HG02798 (cell line): ENCODE data around the gene RBP5.

Experiments
- ATAC-seq: cut with Tn5 transposase; IDR thresholded peaks from one replicate; pipeline ENCODE4 v1.9.1; 2021; ENCODE audit warnings: mild to moderate bottlenecking; ENCODE audit not compliant: unreplicated experiment, poor library complexity

Gene RBP5

DNA sequence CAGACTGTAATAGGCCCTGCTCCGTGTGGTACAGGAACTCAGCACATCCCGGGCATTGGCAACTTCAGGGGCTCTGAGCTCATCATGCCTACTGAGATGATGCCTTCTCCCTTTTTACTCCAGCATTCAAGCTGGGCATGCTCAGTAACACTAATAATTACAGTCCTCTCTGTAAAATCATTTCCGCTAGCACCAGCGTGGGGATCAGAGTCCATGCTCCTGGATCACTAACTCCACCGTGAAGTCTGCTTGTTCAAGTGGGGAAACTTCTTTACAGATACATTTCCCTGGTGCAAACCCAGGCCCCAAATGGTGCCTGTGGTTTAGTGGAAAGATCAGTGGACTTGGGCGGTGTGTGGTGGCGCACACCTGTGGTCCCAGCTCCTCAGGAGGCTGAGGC is 18.2 kb upstream of the RBP5 start:
- no peak for ATAC-seq

DNA sequence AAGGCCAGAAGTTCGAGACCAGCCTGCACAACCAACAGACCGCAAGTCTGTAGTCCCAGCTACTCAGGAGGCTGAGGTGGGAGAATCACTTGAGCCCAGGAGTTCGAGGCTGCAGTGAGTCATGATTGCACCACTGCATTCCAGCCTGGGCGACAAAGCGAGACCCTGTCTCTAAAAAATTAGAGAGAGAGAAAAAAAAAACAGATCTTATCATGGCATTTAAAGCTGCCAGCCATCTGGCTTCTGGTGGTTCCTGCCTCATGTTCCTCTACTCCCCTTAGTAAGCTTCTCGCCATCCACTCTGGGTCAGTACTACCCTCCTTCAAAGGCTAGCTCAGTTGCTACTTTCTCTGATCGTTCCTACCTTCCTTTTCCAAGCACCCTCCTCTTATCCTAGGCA is 17.5 kb upstream of the RBP5 start:
- no peak for ATAC-seq

DNA sequence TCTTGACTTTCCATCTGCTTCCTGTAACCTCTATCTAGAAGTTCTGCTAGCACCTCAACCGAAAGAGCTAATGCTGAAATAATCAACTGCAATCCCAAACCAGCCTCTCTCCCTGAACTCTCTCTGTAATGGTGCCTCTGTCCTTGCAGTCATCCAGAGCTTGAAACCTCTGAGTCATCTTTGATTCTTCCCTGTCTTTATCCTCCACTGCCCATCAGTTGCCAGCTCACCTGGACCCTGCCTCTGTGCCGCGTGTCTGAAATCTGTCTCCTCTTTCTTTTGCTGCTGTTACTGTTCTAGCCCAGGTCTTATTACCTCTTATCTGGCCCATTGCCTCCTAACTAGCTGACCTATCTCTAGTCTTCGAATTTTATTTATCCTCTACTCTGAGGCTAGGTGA is 17.0 kb upstream of the RBP5 start:
- ATAC-seq = no peak

DNA sequence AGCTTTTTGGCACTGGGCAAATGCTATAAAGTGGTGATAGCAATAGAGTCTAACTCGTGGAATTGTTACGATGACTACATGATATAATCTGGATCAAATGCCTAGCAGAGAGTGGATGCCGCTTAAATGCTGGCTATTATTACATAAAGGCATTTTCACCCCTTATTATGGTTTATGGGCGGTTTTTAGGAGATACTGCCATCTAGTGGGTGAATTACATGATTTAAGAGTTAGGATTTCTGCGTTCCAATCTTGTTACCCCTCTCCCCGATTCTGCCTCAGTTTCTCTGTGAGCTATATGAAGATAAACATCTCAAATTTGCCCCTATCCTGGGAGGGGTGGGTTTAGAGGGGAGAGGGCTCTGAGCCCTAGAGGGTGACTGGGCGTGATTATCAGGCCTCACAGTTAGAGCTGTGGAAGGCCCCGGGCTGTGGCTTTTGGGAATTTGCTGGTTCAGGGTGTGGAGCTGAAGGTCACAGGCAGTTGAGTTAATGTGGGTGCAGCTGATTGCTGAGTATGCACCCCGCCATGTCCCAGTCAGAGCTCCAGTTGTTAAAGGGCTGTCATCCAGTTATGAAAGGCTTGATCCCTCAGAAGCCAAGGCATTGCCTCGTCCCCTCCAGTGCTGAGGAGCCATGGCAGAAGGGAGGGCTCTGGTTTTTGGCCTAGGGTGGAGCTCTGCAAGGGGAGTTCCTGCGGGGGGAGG is 15.9 kb upstream of the RBP5 start:
- ATAC-seq = no peak

DNA sequence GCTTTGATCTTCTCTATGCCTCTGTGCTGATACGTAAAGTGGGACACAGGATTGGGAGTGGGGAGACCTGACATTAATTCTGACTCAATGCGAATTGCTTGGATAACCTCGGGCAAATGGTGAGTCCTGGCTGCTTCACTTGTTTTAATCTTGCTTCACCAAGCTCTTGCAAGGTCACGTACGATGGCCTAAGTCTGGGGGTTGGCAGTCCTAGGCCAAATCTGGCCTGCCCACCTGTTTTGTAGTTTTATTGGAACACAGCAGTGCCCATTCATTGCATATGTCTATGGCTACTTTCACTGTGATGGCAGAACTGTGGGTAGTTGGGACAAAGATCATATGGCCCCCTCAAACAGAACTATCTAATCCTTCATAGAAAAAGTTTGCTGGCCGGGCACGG is 14.9 kb upstream of the RBP5 start:
- no peak for ATAC-seq

DNA sequence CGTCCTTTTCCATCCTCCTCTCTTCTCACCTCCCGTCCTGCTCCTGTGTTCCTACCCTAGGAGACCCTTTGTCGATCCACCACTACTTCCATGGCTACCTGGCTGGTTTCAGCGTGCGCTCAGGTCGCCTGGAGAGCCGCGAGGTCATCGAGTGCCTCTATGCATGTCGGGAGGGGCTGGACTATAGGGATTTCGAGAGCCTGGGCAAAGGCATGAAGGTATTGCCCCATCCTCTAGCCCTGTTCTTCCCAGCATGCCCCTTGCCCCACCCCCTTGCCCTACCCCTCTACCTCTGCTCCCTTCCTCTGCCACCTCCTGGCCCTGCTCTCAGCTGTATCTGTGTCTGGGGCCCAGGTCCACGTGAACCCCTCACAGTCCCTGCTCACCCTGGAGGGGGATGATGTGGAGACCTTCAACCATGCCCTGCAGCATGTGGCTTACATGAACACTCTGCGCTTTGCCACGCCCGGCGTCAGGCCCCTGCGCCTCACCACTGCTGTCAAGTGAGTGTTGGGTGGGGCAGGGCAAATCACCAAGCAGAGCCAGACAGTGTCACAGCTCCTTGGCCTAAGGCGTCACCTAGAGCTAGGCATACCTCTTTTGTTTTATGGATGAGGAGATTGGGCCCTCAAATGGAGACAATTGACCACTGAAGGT is 14.2 kb upstream of the RBP5 start:
- ATAC-seq = no peak

DNA sequence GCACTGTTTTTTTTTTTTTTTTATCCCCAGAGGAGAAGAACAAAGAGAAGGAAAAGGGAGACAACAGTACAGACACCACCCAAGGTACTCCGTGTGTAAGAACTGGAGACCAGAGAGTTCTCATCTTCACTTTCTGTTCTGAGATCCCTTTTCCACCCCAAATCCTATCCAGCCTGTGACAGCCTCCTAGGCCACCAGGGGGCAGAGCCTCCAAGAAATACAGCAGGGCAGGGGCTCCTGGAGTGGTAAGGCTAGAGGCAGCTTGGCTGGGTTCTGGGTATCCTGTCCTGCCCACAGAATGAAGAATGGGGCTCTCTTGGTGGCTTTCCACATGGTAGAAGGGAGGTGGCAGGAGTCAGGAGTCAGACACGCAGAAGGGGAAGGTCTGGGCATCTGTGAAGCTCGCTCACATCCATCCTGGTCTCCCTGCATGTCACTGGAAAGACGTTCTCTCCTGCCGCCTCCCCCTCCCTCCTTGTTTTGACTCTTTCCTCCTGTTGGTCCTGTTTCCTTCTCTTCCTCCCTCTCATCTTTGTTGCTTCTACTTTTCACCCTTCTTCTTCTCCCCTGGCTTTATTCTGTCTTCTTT is 13.5 kb upstream of the RBP5 start:
- ATAC-seq = peak; percentile 53

DNA sequence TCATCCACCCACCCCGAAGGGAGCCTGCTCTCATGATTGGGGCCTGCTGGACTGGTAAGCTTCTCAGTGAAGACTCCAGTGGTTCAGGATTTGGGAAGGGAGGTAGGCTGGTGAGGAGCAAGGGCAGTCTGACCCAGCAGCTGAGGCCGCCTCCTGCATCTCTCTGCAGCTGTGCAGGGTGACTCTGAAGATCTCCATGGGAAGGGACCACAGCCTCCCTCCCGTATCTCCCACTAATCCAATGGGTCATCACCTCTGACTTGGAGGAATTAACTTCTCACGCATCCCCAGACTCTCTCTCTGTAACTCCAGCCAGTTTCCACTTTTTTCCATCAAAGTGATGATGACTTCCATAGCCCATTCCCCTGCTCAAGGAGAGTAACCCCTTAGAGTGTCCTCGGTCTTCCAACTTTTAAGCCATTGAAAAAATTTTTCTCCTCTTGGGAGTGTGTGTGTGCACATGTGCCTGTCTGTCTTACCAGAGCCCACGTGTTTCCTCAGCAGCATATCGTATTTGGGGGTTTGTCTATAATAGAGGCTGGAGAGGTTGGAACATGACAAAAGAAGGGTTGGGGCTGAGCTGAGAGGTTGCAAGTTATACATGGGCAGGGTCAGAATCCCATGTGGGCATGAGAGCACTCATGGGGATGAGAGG is 12.8 kb upstream of the RBP5 start:
- ATAC-seq = no peak

DNA sequence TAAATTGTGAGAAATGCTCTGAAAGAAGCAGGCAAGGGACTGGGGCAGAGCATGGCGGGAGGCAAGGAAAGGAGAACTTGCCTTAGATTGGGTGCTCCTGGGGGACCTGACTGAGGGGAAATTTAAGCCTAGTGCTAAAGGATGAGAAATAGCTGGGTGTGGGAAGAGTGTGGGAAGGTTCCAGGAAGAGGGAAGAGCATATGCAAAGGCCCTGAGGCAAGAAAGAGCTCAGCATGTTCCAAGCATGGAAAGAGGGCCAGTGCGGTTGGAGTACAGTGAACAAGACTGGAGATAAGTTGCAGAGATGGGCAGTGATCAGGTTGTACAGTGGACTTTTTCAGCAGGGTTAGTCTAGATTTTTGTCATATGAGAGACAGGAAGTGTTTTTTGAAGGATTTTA is 10.5 kb upstream of the RBP5 start:
- ATAC-seq = no peak

DNA sequence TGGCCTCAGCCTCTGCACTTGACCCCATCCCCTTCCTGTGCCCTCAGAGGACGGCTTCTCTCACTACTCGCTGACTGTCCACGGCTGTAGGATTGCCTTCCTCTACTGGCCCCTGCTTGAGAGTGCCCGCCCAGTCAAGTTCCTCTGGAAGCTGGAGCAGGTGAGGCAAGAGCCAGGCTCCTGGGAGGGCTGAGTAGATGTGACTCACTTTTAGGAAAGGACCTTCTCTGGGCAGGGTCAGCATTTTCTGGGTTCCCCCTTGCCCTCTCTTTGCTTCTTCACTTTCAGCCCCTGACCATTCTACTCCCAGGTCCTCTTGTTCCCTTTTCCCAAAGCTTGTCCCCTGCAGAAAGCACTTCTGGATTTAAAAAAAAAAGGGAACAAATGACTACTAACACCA is 9.2 kb upstream of the RBP5 start:
- ATAC-seq = no peak

DNA sequence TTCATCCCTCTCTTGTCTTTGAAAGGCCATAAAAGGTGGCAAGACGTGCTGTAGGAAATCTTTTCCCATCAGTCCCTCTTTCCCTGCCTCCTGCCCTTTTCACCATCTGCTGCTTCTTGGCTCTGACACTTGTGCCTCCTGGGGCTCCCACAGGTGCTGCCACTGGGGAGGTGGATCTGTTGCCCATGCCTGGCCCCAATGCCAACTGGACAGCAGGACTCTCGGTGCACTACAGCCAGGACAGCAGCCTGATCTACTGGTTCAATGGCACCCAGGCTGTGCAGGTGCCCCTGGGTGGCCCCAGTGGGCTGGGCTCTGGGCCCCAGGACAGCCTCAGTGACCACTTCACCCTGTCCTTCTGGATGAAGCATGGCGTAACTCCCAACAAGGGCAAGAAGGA is 8.0 kb upstream of the RBP5 start:
- no peak for ATAC-seq

DNA sequence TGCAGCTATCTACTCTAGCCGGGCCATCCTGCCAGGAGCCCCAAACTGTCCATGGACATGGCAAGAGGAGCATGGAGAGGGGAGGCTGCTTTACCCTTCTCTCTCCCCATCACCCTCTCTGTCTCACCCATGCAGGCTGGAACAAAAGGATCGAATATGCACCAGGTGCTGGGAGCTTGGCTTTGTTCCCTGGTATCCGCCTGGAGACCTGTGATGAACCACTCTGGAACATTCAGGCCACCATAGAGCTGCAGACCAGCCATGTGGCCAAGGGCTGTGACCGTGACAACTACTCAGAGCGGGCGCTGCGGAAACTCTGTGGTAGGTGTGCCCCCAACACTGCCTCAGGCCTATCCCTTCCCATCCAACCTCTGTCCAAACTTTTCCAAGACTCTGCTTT is 7.4 kb upstream of the RBP5 start:
- ATAC-seq = no peak

DNA sequence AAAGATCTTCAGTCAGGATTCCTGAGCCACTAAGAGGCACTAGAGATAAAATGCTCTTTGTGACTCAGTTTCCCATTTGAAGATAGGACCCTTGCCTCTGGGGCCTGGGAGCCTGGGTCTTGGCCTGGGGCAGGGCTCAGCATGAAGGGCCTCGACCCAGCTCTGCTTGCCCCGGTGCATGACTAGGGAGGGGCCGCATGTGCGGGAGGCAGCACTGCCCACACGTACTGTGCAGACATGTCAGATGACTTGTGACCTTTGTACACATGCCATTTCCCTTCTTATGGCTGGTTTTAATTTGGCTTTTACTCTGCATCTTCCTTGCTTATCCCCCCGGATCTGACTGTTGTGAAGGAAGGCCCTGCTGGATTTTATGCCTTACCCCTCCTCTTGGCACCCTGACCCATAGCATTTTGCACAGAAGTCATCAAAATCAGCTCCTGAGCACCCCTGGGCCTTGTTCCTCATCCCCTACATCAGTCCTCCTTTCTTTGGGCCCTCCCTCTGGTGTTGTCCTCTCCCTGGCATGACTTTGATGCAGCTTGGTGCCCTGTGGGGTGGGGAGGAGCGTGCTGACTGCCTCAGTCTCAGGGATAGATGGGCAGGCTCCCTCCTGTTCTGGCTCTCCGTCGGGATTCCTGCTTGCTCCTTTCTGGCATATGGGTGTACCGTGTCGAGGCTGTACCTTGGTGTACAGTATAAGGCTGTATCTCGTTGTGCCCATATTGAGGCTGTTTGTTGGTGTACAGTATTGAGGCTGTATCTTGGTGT is 5.9 kb upstream of the RBP5 start:
- no peak for ATAC-seq

DNA sequence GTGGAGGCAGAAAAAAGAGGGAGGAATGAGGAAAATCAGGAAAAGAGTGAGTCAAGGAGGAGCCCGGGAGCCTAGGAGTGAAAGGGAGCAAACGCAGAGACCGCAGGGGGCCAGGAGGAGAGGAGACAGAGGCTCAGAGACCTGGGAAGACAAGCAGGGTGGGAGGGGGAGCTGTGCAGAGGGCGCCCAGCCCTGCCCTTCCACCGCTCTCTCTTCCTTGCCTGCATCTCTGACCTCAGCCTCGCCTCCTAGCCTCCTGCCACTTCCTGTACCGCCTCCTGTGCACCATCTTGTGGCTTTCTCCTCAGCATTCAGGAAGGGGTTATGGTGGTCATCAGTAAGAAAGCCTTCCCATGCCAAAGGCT is 2.8 kb upstream of the RBP5 start:
- ATAC-seq = no peak

DNA sequence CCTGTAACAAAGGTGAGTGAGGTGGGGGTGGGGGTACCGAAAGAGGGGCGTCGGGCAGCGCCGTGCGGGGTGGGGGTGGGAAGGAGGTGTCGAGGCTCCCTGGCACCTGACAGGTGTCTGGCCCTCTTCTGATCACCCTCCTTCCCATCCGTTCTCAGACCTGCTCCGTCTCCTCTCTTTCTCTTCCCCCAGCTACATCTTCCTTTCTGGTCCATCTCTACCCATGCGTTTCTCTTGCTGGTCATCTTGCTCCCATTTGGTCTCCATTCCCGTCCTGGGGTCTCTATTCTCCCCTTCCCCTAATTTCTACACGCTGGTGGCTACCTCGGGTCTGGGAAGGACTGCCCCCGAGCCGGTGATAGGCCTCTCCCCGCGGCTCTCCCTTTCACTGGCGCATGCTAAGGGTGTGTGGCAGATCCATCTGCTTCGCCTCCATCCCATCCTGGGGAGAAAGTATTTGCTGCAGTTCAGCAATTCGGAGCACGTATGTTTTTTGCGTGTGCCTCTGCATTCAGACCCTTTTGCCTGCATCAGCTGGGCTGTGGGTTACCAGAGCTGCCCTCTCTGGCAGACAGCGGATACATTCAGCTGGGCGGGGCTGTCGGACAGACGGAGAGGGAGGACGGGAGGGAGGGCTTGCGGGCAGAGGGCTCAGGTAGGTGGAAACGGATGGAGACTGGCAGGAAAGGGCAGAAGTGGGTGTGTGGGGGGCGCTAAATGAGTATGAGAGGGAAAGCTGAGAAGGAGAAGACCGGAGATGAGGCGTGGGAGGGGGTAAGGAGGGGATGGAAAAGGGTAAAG is 2.2 kb upstream of the RBP5 start:
- peak; percentile 59 for ATAC-seq

DNA sequence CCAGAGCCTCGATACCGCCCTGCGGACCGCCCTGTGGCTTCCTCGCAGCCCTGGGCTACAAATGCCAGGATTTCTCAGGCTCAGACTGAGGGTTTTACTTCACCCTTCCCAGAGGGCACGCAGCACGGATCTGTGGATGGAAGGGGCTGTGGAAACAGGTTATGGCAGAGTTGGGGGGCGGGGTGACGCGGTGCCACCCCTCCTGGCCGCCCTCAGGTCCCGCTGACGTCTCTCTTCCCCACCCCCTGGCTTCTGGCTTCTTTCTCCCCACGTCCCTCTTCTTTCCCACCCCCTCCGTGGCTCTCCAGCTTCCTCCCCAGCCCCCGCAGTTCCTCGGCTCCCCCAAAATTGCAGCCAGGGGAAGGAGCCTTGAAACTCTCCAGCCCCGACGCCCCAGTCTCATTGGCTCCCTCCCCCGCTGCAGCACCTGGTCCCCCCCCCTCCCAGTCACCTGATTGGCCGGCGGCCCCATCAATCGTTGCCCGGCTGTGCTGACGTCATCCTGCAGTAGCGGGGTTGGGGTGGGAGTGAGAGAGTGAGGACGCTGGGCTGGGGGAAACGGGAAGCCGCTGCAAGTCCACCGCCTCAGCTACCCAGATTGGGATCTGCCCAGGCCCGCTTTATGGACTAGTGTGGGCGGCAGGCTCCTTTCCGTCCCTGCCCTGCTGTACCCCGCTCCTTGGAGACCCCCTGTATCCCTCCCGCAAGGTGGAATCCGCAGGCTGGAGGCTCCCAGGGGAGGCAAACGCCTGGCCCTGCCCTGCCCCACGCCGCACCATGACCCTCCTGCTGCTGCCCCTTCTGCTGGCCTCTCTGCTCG is 1.4 kb upstream of the RBP5 start, which contains the start of gene CLSTN3:
CLSTN3 (plus strand) TSS at position 500 of the 820 bp plus-strand sequence; CDS start at position 778, 278 bp downstream.
- peak; percentile 82 for ATAC-seq

DNA sequence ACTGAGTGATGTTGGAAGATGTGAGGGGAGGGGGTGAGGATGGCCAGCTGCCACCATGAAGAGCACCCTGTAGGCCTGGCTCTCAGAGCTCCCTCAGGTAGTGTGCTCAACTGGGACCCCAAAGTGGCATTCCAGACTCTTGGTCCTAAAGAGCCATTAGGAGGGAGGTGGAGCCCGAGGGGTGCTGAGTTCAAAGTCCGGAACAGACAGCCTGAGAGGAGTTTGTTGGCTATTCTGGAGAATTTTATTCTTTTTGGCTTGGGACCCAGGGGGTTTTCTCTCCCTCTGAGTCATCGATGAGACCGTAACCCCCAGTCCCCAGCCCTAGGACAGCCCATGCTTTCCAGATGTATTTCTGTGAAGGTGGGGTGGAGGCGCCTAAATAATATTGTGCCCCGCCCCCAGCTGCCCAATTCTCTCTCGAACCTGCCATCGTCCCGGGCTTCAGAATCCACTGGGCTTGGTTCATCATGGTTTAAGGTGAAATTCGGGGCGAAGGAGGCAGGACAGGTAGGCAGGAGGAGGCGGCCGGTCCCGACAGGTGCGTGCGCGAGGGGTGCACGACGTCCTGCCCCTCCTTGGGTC is 690 bp upstream of the RBP5 start:
- ATAC-seq = no peak

DNA sequence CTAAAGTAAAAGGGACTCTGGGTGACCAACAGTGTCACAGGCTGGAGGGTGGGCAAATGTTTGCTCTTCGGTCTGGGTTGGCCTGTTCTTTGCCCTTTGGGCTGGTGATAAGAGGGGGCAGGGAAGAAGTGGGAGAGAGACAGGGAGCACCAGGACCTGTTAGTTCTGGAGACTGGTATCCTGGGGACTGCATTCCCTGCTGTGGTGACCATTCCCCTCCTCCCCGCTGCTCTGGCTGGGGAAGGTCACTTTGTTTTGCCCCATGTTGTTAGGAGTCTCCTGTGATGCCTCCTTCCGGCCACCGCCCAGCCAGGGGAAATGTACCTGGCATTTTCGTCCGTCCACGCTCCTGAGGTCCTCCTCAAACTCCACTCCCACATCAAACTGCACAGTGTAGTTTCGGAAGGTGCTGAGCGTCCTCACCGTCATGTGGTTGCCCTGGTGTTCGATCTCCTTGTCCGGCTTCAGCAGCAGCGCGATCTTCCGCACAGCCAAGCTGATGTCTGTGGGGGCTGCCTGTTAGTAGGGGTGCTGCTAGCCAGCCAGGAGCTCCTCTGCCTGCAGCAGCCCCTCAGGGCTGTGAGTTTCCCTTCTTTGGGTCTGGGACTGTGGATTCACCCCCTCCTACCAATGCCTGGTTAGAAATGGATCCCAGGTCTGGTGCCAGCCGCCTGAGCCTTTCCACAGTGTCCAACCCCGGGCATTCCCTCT is 618 bp downstream of the RBP5 start:
- ATAC-seq = no peak
